IPS-NIHi7 (cell line): ENCODE measurements around the gene ABHD15.
"Not testable (repeated sequence)": the region's sequence is repeated elsewhere in the genome, so short reads cannot be mapped to it uniquely, and the experiment has no call there.

ENCODE experiments used
- DNase-seq: peaks from one replicate; pipeline ENCODE4 v3.0.0; 2012; ENCODE audit warnings: mixed read lengths; ENCODE audit errors: extremely low spot score

ABHD15 gene

GRCh38 chr17:29568331-29569244 is 1.8 kb upstream of the ABHD15 start, which contains the start of gene TP53I13:
TSS of gene TP53I13 (plus strand) at chr17:29568701. CDS start at chr17:29568759, 58 bp downstream.
- DNase-seq = peak; percentile 89

DNA sequence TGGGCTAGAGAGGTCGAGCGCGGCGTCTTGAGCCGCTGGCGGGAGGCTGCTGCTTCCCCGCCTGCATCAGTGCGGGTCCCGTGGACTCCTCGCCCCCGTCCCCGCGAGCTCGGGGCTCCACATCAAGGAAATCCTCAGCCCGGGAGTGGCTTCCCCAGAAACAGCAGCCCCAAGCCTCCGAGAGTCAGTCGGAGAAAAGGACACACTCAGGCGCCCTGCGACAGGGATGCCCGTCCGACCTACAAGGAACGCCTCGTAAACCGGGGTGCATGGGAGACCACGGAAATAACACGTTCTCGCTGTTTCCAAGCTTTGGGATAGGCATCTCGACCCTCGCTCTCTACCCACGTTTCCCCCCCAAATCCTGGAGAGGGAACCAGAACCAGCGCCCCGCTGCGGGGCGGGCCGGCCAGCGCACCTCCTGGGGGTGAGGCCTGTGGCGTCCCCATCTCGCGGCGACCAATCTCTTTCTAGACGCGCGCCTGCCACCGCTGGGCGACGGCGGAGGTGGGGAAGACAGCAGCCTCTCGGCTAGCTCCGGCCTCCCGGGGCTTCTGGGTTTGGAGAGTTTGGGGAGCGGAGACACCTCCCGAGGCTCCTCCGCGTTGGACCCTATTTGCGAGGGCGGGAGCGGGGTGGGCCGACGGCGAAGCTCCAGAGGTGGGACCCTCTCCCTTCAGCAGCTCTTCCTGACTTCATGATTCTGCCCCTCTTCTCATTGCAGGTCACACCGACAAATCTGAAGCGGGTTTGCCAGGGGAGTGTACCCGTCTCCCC is 905 bp upstream of the ABHD15 start:
- DNase-seq = peak; percentile 65

DNA sequence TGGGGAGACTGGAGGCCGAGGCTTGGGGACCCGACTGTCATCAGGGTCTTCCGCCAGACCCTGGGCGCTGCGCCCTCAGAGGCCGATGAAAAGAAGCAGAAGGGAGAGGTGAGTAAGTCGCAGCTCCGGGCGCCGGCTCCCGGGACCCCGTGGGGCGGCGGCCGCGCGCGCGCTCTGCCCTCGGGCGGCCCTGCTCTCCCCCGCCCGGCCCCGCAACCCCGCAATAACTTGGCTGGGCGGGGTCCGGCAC is 392 bp upstream of the ABHD15 start:
- no peak for DNase-seq

DNA sequence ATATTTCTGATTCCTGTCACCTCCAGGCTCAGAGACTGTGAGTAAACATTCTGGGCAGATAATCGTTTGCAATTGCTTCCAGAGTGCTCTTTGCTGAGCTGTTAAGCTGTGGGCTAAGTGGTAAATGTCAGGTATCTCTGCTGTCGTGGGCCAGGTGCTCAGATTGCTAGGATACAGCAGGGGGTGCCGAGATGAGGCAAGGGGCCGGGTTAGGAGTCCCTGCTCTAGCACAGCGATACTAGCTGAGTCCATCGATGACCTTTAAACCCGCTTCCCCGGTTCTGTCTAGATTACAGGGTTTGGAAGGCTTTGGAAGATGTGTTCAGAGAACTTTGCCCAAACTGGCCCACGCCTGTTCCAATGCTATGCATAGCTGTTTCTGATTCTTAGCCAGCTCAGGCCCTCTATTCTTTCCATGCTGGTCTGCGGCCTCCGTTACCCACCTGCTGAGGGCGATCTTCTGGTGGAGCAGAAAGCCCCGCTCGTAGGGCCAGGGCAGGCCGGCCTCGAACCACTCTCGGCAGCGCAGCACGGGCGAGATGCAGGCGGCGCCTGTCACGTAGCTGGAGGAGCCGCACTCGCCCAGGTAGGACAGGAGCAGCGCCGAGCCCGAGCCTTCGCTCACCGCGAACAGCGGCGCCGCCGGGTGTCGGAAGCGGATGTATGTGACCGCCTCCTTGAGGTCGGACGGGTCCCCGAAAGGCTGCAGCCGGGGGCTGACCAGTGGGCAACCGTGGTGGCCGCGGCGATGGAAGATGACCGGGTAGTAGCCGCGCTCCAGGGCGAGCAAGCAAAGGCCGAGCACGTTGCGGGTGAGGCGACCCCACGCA is 979 bp downstream of the ABHD15 start:
- DNase-seq = peak; percentile 64

DNA sequence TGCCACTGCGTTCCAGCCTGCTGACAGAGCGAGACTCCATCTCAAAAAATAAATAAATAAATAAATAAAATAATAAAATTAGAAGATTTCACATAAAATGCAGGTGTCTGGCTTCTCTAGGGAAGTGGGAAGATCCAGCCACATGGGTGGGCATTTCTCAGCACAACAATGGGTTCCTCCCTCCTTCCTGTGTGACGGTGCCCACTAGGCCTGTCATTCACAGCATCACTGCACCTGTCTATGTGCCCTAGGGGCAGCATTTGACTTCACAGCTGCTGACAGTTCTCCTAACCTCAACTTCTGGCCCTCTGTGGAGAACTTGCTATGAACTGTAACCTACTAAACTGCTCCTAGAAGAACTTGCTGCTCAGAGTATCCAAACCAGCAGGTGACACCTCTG is 3.0 kb downstream of the ABHD15 start:
- no peak for DNase-seq

DNA sequence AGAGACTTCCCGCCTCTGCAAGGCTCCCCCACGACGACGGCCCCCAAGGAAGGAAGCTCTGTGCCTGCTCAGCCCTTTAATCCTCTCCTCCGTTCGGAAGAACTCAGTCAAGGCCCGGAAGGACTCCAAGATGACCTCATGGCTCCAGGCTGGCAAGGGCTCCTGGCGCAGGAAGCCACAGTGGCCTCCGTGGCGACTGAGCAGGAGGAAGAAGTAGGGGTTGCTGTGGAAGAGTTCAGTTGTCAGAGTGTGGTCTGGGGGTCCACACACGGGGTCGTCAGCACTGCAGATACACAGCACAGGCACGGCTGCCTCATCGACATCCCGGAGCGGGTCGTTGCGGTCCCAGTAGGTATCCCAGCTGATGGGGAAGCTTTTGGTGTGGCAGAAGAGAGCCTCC is 4.2 kb downstream of the ABHD15 start:
- no peak for DNase-seq

DNA sequence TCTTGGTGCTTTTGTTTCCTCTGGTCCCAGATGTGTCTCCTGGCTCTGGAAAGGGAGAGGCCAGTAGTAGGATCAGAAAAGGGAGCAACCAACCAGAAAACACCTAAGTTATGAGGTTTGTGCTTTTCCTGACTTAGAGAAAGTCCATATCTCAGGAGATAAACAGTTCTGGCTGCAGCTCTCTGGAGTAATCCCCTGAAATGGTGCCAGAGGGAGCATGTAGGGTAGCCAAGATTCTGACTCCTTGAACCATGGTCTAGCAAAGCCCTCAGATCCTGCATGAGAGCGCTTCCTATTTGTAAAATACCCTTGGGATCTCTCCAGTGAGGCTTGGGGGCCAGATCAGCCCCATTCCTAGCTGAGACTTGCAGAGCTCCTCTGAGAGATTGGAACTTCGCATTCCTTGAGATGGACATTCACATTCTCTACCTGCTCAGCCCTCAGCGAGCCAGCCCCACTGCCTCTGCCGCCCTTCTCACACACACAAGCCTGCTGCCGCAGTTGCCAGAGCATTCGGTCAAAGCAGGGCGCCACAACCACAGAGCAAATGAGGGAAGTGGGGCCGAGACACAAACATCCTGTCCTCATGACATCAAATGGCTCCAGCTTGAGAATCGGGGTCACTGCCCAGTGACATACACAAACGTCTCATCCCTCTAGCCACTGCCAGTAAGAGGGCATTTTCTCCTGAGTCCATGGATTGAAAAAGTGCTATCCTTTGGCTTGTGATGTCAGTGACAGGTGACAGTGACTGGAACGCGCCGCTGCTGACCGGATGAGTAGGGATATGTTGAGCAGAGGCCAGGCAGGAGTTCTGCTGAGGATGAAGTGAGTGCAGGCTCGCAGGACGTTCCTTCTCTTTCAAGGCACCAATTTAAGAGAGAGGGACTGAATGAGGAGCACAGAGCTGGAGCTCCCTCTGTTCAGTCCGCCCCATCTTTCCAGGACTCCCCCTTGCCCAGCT is 5.0 kb downstream of the ABHD15 start:
- DNase-seq = no peak

GRCh38 chr17:29560316-29560715 is 6.5 kb downstream of the ABHD15 start:
- DNase-seq = no peak

GRCh38 chr17:29559640-29560039 is 7.2 kb downstream of the ABHD15 start:
- DNase-seq = no peak

- not testable (repeated sequence) for DNase-seq
Measured at GRCh38 chr17:29558139-29558538, 8.7 kb downstream of the ABHD15 start.

DNA sequence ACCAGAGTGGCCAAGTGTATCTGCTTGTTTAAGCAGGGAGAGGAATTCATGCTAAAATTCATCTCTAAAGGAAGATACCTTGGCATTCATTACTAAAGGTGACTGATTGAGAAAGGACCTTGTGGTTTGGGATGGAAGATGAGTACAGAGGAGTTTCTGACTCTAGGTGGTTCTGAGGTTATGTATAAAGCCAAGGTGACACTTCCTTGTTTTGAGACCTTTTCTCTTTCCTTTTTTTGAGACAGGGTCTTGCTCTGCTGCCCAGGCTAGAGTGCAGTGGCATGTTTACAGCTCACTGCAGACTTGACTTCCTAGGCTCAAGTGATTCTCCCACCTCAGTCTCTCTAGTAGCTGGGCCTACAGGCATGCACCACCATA is 9.1 kb downstream of the ABHD15 start:
- DNase-seq = no peak

GRCh38 chr17:29557085-29557738 is 9.6 kb downstream of the ABHD15 start:
- DNase-seq = no peak

GRCh38 chr17:29555840-29556239 is 11.0 kb downstream of the ABHD15 start:
- no peak for DNase-seq

GRCh38 chr17:29549177-29549923 is 17.5 kb downstream of the ABHD15 start:
- no peak for DNase-seq

- no peak for DNase-seq
Measured at GRCh38 chr17:29546830-29547229, 20.0 kb downstream of the ABHD15 start.

DNA sequence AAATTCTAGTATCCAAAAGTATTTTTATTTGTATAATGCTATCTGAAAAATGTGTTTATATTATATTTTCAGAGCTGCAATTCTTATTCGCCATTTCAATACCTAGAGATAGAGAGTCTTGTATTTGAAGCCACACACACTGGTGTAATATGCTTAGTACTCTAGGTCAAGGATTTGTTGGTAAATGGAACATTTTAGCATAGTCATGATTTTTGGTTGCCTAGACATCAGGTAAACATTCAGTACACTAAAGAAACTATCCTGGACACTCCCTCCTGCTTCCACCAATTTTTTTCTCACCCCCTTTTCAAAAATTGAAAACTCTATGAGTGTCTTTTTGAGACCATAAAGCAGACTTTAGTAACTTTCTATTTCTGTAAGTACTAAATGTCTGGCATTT is 20.8 kb downstream of the ABHD15 start:
- no peak for DNase-seq

DNA sequence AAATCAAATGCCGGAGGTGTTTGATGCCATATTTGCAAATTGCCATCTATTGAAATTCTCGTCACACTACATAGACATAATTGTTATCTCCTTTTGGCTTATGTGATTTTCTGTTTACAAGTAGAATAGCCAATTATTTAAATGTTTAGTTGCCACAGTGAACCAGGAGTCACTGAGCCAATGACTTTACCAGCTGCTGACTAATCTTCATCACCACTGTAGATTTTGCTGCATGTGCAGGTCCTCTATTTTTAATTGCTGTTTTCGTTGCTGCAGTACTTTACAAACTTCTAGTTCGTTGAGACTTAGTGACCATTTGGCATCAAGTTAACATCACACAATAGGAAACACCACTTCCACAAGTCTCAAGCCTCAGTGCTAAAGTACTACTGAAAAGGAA is 22.8 kb downstream of the ABHD15 start:
- DNase-seq = no peak

GRCh38 chr17:29533976-29534375 is 32.9 kb downstream of the ABHD15 start:
- DNase-seq = no peak

GRCh38 chr17:29526322-29526721 is 40.5 kb downstream of the ABHD15 start:
- DNase-seq = no peak

DNA sequence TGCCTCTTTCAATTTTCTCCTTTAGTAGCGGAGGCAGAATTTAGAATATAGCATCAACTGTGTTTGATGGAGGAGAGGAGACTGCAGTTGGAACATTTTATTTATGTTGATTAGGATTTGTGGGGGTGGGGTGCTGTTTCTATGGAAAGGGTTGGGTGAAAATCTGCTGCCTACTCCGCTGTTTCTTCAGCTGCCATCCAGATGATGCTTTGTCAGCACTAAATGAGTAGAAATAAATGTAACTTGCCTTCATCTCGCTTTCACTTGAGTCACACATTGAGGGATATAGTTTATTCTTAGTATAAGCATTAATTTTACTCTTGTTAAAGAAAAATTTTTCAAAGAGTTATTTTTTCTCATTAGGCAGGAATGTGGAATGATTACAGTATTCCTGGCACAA is 42.1 kb downstream of the ABHD15 start:
- DNase-seq = no peak
